GM12878 (cell line): ENCODE measurements around the gene TMC6. TPM values are rescaled to one million over a fixed set of nuclear protein-coding genes. Genes with fewer than 3 reads are reported as not detected.

Source experiments
- ATAC-seq: fragments of 200-7000 bp; cut with Tn5 transposase; 3 replicates; pipeline ENCODE4 v1.9.1; 2020; ENCODE audit warnings: mild to moderate bottlenecking, moderate library complexity
- BruUV-seq: library from RNA; stranded (reverse); fragments of 400-500 nt; replicated peaks from 2 replicates; lab custom pipeline; 2021; lab: Mats Ljungman, UMichigan
- CTCF ChIA-PET: fragments of 300-600 bp; sonication (Branson Sonifier 250); formaldehyde crosslinking; extraction: SDS; loops from one replicate; lab custom pipeline; 2021; ENCODE audit warnings: inconsistent platforms; lab: Yijun Ruan, JAX
- POLR2A ChIA-PET: fragments of 350-600 bp; formaldehyde crosslinking; extraction: SDS; loops from one replicate; lab custom pipeline; 2021; ENCODE audit warnings: inconsistent platforms; lab: Charles Lee
- RAD21 ChIA-PET: fragments of 300-600 bp; sonication (Branson Sonifier 250); formaldehyde crosslinking; loops from one replicate; lab custom pipeline; 2023; ENCODE audit warnings: antibody characterized with exemption; ENCODE audit not compliant: unreplicated experiment; lab: Charles Lee
- SMC1A ChIA-PET: fragments of 300-600 bp; sonication (Branson Sonifier 250); formaldehyde crosslinking; loops from one replicate; lab custom pipeline; 2023; ENCODE audit not compliant: unreplicated experiment, uncharacterized antibody; lab: Charles Lee
- DNase-seq: peaks from one replicate; pipeline ENCODE4 v3.0.0-alpha.2; 2011; ENCODE audit warnings: low read depth, low spot score
- FAIRE-seq: peaks from 3 replicates; lab custom pipeline; 2011; peaks lifted over from hg19 to GRCh38; lab: Jason Lieb, UNC
- H2AFZ ChIP-seq: 2 replicates; pipeline ENCODE4 v1.6.0; 2011; ENCODE audit warnings: low read depth, low read length, control low read depth; ENCODE audit not compliant: control insufficient read depth
- H3K27ac ChIP-seq: 2 replicates; pipeline ENCODE4 v1.5.1; 2011; ENCODE audit warnings: control low read depth; ENCODE audit not compliant: control insufficient read depth, insufficient read depth
- H3K27me3 ChIP-seq, 2 experiments: replicated peaks in 1 of 2; 2 replicates each; pipeline versions ENCODE4 v1.6.0 to v1.6.1; 2011; ENCODE audit warnings: low read length in 1 of 2; ENCODE audit not compliant: control insufficient read depth in 2 of 2, insufficient read depth in 2 of 2
- H3K36me3 ChIP-seq, 2 experiments: 2 replicates each; pipeline ENCODE4 v1.5.1; 2011; ENCODE audit warnings: low read length in 1 of 2; ENCODE audit not compliant: control insufficient read depth in 2 of 2, insufficient read depth in 2 of 2
- H3K4me1 ChIP-seq: 2 replicates; pipeline ENCODE4 v1.6.1; 2011; ENCODE audit warnings: mild to moderate bottlenecking, low read length, moderate library complexity, mixed read lengths; ENCODE audit not compliant: control insufficient read depth, insufficient read depth
- H3K4me2 ChIP-seq: 2 replicates; pipeline ENCODE4 v1.6.0; 2011; ENCODE audit warnings: control low read depth; ENCODE audit not compliant: control insufficient read depth, insufficient read depth
- H3K4me3 ChIP-seq: fragments of 200-600 bp; sonication (generic); 2 replicates; pipeline ENCODE4 v1.5.1; 2016
- H3K79me2 ChIP-seq: 2 replicates; pipeline ENCODE4 v1.6.0; 2011; ENCODE audit warnings: low read length; ENCODE audit not compliant: control insufficient read depth, insufficient read depth
- H3K9ac ChIP-seq: 2 replicates; pipeline ENCODE4 v1.8.0; 2011; ENCODE audit warnings: low read length, control low read depth, mixed read lengths; ENCODE audit not compliant: control insufficient read depth, insufficient read depth
- H3K9me3 ChIP-seq: replicated peaks from 3 replicates; pipeline ENCODE4 v1.5.1; 2011; ENCODE audit warnings: mild to moderate bottlenecking, low read length; ENCODE audit not compliant: control insufficient read depth, insufficient read depth
- H4K20me1 ChIP-seq: 2 replicates; pipeline ENCODE4 v1.6.0; 2011; ENCODE audit not compliant: control insufficient read depth, insufficient read depth
- IRF4 ChIP-seq: IDR thresholded peaks from 2 replicates; pipeline ENCODE4 v1.6.1; 2011; ENCODE audit warnings: low read depth, low read length
- LARP7 ChIP-seq: fragments of 450-650 bp; IDR thresholded peaks from 2 replicates; pipeline ENCODE4 v1.6.1; 2017; ENCODE audit warnings: mild to moderate bottlenecking
- NR2C1 ChIP-seq: fragments of 450-650 bp; IDR thresholded peaks from 2 replicates; pipeline ENCODE4 v1.6.1; 2017; ENCODE audit warnings: antibody characterized with exemption, mild to moderate bottlenecking, moderate library complexity
- POLR2A ChIP-seq: IDR thresholded peaks from 2 replicates; pipeline ENCODE4 v1.6.1; 2011; ENCODE audit warnings: low read depth, mild to moderate bottlenecking, low read length
- POLR2AphosphoS2 ChIP-seq: IDR thresholded peaks from 2 replicates; pipeline ENCODE4 v1.6.1; 2011; ENCODE audit warnings: low read depth, mild to moderate bottlenecking, low read length, improper control_type of control experiment, moderate library complexity
- RFX5 ChIP-seq: IDR thresholded peaks from 2 replicates; pipeline ENCODE4 v1.6.1; 2011; ENCODE audit warnings: low read depth, low read length, improper control_type of control experiment
- SIX5 ChIP-seq: IDR thresholded peaks from 2 replicates; pipeline ENCODE4 v1.6.1; 2011; ENCODE audit warnings: mild to moderate bottlenecking, low read depth, low read length, moderate library complexity; ENCODE audit not compliant: severe bottlenecking
- TARDBP ChIP-seq: IDR thresholded peaks from 2 replicates; pipeline ENCODE4 v1.6.1; 2016; ENCODE audit warnings: borderline replicate concordance
- ZBED1 ChIP-seq: IDR thresholded peaks from 2 replicates; pipeline ENCODE4 v1.6.1; 2016; ENCODE audit warnings: borderline replicate concordance
- WGBS: methylation state at CpG from one replicate; pipeline ENCODE4 v1.1.6; 2016; ENCODE audit warnings: low lambda C conversion rate; ENCODE audit not compliant: insufficient replicate concordance, insufficient coverage; ENCODE audit errors: missing lambda C conversion rate; 5-methylcytosine and 5-hydroxymethylcytosine counted together
- in situ Hi-C: fragments of 300-500 bp; cut with MboI; formaldehyde crosslinking; loops from 9 replicates; pipeline ENCODE4 v1.14.3; 2018; ENCODE audit warnings: mixed read lengths
- intact Hi-C: fragments of 100-400 bp; cut with micrococcal nuclease; formaldehyde crosslinking; loops from one replicate; pipeline ENCODE4 v1.14.2; 2022; ENCODE audit not compliant: unreplicated experiment
- polyA plus RNA-seq, 11 experiments: library from polyadenylated mRNA; depleted of rRNA in 4 of 11; unstranded in 6 of 11; stranded (reverse) in 5 of 11; fragments of >200 nt; fragmentation: Nextera tagmentation in 4 of 11; fragmentation: Illumina TruSeq in 1 of 11; extraction: Ambion mirVana in 4 of 11; extraction: Trizol in 1 of 11; gene quantifications; 1 replicate in 1 of 11; 2 replicates in 10 of 11; pipeline versions ENCODE4 v1.2.1 to v1.2.3, GENCODE V29; 2011 to 2016; ENCODE audit warnings: inconsistent platforms in 2 of 11, missing spikeins in 2 of 11, low read depth in 1 of 11
- total RNA-seq, 4 experiments: library from RNA; depleted of rRNA in 3 of 4; stranded (reverse); fragments of >200 nt in 3 of 4; fragmentation: Illumina TruSeq in 1 of 4; extraction: Trizol in 1 of 4; gene quantifications; 2 replicates each; pipeline versions ENCODE4 v1.2.1 to v1.2.3, GENCODE V29; 2013 to 2021

The TMC6 gene
- total and polyA plus RNA-seq, 10 of the 15 experiments (the other 5 are each of a cell fraction or from before 2014, with no cell fraction given): 1.9 to 232 (median 60.6) TPM

DNA sequence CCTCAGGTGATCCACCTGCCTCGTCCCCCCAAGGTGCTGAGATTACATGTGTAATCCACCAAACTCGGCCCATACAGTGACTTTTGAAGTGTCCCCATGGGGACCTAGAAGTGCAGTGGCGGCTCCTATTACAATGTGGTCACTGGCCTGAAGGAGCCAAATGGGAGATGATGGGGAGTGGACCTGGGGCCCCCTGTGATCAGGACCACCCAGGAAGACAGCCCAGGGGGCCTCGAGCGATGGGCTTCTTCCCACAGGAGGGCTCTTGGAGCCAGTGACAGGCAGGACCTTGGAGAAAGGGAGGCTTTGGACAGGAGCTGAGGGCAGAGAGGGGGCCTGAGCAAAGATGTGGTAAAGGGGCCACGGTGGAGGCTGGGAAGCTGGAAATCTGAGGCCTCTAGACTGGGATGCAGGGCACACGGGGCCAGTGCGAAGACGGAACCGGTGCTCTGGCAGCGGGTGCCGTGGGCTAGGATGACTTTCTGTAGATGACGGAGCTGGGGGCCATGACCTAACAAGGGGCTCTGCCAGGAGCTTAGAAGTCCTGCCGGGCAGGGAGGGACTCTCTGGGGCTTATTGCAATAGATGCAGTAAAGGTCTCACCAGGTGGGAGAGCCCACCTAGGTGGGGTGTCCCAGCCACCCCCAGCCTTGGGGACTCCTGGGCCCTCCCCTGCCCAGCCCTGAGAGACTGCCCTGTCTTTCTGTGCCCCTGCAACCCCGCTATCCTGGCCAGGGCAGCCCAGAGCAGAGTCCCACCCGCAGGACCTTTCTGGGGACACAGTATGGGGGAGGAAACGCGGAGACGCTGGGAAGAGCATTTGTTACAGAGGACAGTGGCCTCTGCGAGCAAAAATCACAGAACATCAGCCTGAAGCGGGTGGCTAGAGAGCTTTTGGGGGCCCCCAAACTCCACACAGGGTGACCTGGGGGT, 14.9 kb upstream of the TMC6 start:
- FAIRE-seq: no peak
- no TSS peak for BruUV-seq
- TF ChIP-seq POLR2A: peak; percentile 58
- TF ChIP-seq IRF4: no peak
- no peak for TF ChIP-seq TARDBP
- no peak for TF ChIP-seq RFX5
- TF ChIP-seq SIX5: no peak
- TF ChIP-seq ZBED1: peak; percentile 34; the same call in 1 of the 2 replicates
- 0 out of 2 replicates have a peak, but pooled peaks have one; percentile 38 for TF ChIP-seq POLR2AphosphoS2
- TF ChIP-seq NR2C1: no peak
- no peak for TF ChIP-seq LARP7
- TF ChIP-seq, all 136 proteins: peak for 3
- in situ Hi-C loops: no loop called here
- ChIA-PET RAD21 (interaction anchor here (0.9 to 3.3 kb wide), 12 partner anchors 11 to 123 kb away, joined by 3 to 29 read pairs (median 4); partner anchors contain the start of gene TMC8), SMC1A (interaction anchor here (0.8 to 1.9 kb wide), 9 partner anchors 8 to 33 kb away, joined by 3 to 9 read pairs (median 5); no protein-coding TSS in a partner anchor), CTCF (interaction anchor here (0.8 to 5.0 kb wide), 7 partner anchors 8 to 31 kb away, joined by 3 to 51 read pairs (median 5); no protein-coding TSS in a partner anchor), POLR2A (interaction anchor here (0.7 to 5.1 kb wide), 15 partner anchors 9 to 35 kb away, joined by 3 to 37 read pairs (median 9); partner anchors contain the start of genes SYNGR2, TMC6 and TMC8)
- Histone ChIP-seq H3K9ac (peak overlapping the region; percentile 26; the same call in 1 of the 2 replicates), H3K4me2 (no peak overlapping the region), H2AFZ (no peak overlapping the region), H3K36me3 (peaks cover 0 to 5% of the 10 kb centered on the region in 2 experiments; a peak in 3 of 4 replicates), H3K4me3 (no peak overlapping the region), H3K27ac (peak overlapping the region; percentile 77), H3K27me3 (no peaks in the 10 kb centered on the region), H3K79me2 (peaks cover 6% of the 10 kb centered on the region), H4K20me1 (no peaks in the 10 kb centered on the region), H3K9me3 (no peaks in the 10 kb centered on the region), H3K4me1 (peaks cover 75% of the 10 kb centered on the region)
- intact Hi-C loops: no loop called here
- ATAC-seq: no peak
- DNase-seq: no peak
- 82% methylated on average over 21 of the region's 21 CpGs for WGBS
